Vagina (tissue), 2 donors: Measurements from ENCODE around the gene PRSS53. TPM values are rescaled to one million over a fixed set of nuclear protein-coding genes. Genes with fewer than 3 reads are reported as not detected.
"Not testable (repeated sequence)": the region's sequence is repeated elsewhere in the genome, so short reads cannot be mapped to it uniquely, and the experiment has no call there.

Experiments
- DNase-seq, 2 donors: peaks; one replicate each; pipeline ENCODE4 v3.0.0-alpha.2; 2017; ENCODE audit errors: extremely low spot score in 2 of 2
- H3K27ac ChIP-seq: fragments of 200-600 bp; sonication (generic); one replicate; pipeline ENCODE4 v1.5.1; 2019
- H3K27me3 ChIP-seq: fragments of 200-600 bp; sonication (generic); one replicate; pipeline ENCODE4 v1.5.1; 2019
- H3K36me3 ChIP-seq, 2 donors: fragments of 200-600 bp; sonication (generic); one replicate each; pipeline ENCODE4 v1.5.1; 2017 to 2019
- H3K4me1 ChIP-seq: fragments of 200-600 bp; sonication (generic); one replicate; pipeline ENCODE4 v1.5.1; 2019
- H3K4me3 ChIP-seq, 2 donors: fragments of 200-600 bp; sonication (generic); 1 replicate in 1 of 2; 2 replicates in 1 of 2; pipeline ENCODE4 v1.5.1; 2016 to 2019
- H3K9me3 ChIP-seq: fragments of 200-600 bp; sonication (generic); one replicate; pipeline ENCODE4 v1.5.1; 2019
- CTCF ChIP-seq, 3 experiments: fragments of 450-650 bp in 2 of 3; fragments of 200-600 bp in 1 of 3; sonication (generic) in 1 of 3; IDR thresholded peaks; one replicate each; pipeline ENCODE4 v1.5.1; 2017 to 2019; ENCODE audit warnings: antibody characterized with exemption in 3 of 3, mild to moderate bottlenecking in 2 of 3, moderate library complexity in 2 of 3
- POLR2A ChIP-seq, 2 donors: fragments of 450-650 bp; IDR thresholded peaks; one replicate each; pipeline ENCODE4 v1.6.1; 2017; ENCODE audit warnings: antibody characterized with exemption in 2 of 2, mild to moderate bottlenecking in 2 of 2, moderate library complexity in 2 of 2
- POLR2AphosphoS5 ChIP-seq, 2 donors: sonication (generic); formaldehyde crosslinking; IDR thresholded peaks; one replicate each; pipeline ENCODE4 v1.9.0; 2017; ENCODE audit warnings: antibody characterized with exemption in 2 of 2, mild to moderate bottlenecking in 2 of 2, low read depth in 1 of 2; ENCODE audit not compliant: insufficient read depth in 1 of 2
- intact Hi-C: fragments of 100-400 bp; cut with DNase I; formaldehyde crosslinking; loops from one replicate; pipeline ENCODE4 v1.15.1; 2023
- total RNA-seq: library from RNA; depleted of rRNA; stranded (reverse); fragments of >200 nt; gene quantifications from one replicate; pipeline ENCODE4 v1.2.3, GENCODE V29; 2016

PRSS53 gene
- total RNA-seq, 1 donor from 2014 or later = 2.0 TPM

DNA sequence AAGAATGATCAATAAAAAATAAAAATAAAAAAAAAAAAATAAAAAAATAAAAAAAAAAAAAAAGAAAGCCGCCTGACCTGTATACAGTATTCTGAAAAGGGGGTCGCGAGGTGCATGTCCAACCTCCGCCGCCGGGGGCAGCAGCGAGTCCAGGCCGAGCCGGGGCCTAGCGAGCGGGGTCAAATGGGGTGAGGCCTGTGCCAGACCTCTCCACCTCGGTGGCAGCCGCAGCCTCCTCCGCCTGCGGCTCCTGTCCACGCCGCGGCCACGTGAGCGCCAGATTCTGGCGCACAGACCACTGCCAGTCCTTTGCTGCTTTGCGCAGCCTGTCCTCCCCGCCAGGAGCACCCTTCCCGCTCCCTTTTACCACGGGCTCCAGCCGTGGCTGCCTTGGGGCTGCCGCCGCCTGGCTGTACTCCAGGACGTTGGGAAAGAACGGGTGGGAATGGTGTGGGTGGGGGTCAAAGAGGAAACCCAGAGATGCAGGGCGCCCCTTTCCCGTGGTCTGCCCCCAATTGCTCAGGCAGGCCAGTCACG, 17.0 kb upstream of the PRSS53 start:
- H3K4me3 ChIP-seq = no peak overlapping the region
- H3K4me1 ChIP-seq = peaks cover 25% of the 10 kb centered on the region
- peaks cover 0 to 14% of the 10 kb centered on the region in 2 donors for H3K36me3 ChIP-seq
- peak overlapping the region; percentile 10 for H3K27ac ChIP-seq
- TF ChIP-seq CTCF (IDR thresholded peaks at IDR 0.05) = peak; percentile 18 to 71 (median 67)
- TF ChIP-seq POLR2AphosphoS5 (IDR thresholded peaks at IDR 0.05; ENCODE audit: insufficient read depth in 1 of 2, low read depth in 1 of 2) = peak in 1 of 2 donors; percentile 55
- no peak for TF ChIP-seq POLR2A (IDR thresholded peaks at IDR 0.05)
- no peaks in the 10 kb centered on the region for H3K27me3 ChIP-seq
- H3K9me3 ChIP-seq = no peaks in the 10 kb centered on the region
- no peak for DNase-seq
- intact Hi-C loops = no loop called here

DNA sequence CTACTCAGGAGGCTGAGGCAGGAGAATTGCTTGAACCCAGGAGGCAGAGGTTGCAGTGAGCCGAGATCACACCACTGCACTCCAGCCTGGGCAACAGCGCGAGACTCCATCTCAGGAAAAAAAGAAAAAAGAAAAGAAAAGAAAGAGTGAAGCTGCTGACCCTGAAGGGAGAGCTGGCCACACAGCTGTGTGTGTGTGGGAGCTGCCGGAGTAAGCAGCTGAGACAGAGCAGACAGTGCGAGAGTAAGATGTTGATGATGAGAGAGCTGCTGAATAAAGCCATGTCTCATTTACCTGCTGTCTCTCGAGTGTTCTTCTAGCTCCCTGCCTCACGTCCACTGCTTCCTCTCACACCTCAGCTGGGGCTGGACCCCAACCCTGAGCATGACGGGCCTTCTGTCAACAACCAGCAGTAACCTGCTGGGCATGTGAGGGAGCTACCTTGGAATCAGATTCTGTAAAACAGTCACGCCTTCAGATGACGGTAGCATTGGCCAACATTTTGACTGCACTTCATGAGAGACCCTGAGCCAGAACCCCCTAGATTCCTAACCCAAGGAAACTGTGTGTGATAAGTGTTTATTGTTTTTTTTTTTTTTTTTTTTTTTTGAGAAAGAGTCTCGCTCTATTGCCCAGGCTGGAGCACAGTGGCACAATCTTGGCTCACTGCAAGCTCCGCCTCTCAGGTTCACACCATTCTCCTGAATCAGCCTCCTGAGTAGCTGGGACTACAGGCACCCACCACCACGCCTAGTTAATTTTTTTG, 12.3 kb upstream of the PRSS53 start:
- intact Hi-C loops, DNase-seq, H3K36me3 ChIP-seq, H3K27ac ChIP-seq, H3K4me1 ChIP-seq, H3K4me3 ChIP-seq, H3K9me3 ChIP-seq, H3K27me3 ChIP-seq: not testable (repeated sequence)

DNA sequence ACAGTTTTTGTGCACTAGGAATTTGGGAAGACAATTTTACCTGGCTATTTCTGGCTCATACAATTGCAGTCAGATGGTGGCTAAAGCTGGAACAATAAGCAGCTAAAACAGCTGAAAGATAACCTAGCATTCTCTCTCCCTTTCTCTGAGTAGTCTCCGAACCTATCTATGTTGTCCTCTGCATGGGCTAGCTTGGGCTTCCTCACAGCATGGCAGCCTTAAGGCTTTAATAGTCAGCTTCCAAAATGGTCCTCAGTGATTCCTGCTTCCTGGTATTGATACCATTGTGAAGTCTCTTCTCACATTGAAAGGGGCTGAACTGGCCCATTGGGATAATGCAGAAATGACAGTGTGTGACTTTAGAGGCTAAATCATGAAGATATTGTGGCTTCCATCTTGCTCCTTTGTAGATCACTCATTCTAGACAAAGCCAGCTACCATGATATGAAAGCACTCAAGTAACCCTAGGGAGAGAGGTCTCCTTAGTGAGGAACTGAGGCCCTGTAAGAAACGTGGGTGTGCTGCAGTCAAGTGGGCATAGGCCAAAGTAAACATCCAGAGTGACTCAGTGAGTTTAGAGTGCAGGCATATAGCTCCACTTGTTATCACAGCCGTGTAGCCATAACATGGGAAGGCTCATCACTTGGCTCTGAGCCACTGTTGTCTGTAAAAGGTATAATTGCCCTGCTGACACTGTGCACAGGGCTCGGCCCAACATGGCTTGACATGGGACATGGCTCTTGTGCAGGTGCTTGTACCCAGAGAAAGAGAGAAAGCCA, 11.3 kb upstream of the PRSS53 start:
- Histone ChIP-seq H3K4me1 (no peaks in the 10 kb centered on the region), H3K4me3 (no peak overlapping the region), H3K9me3 (no peaks in the 10 kb centered on the region), H3K27me3 (no peaks in the 10 kb centered on the region), H3K36me3 (no peaks in the 10 kb centered on the region), H3K27ac (no peak overlapping the region)
- intact Hi-C loops = no loop called here
- TF ChIP-seq POLR2AphosphoS5 (IDR thresholded peaks at IDR 0.05; ENCODE audit: insufficient read depth in 1 of 2, low read depth in 1 of 2) (no peak), CTCF (IDR thresholded peaks at IDR 0.05) (no peak), POLR2A (IDR thresholded peaks at IDR 0.05) (no peak)
- no peak for DNase-seq

- Histone ChIP-seq H3K9me3 (no peaks in the 10 kb centered on the region), H3K4me3 (peak within 1 kb of the TSS; percentile 80 to 94), H3K36me3 (peaks cover 0 to 7% of the 10 kb centered on the region in 2 donors), H3K4me1 (peaks cover 17% of the 10 kb centered on the region), H3K27ac (peak within 1 kb of the TSS; percentile 73), H3K27me3 (no peaks in the 10 kb centered on the region)
- peak in 1 of 2 donors; percentile 96 for DNase-seq
- TF ChIP-seq POLR2AphosphoS5 (IDR thresholded peaks at IDR 0.05; ENCODE audit: insufficient read depth in 1 of 2, low read depth in 1 of 2) = peak; percentile 92 to 97
- peak in 1 of 3 experiments; percentile 4 for TF ChIP-seq CTCF (IDR thresholded peaks at IDR 0.05)
- peak in 1 of 2 donors; percentile 47 for TF ChIP-seq POLR2A (IDR thresholded peaks at IDR 0.05)
- intact Hi-C loops = no loop called here
These were observed 5.8 kb upstream of the PRSS53 start, which contains the start of gene VKORC1 for GRCh38 chr16:31094424-31095120. Gene VKORC1, minus strand, starts transcription at chr16:31094797. Its CDS starts 68 bp downstream, at chr16:31094729.

GRCh38 chr16:31094088-31094423, 5.3 kb upstream of the PRSS53 start:
- DNase-seq = no peak
- Histone ChIP-seq H3K4me3 (peak overlapping the region; percentile 80 to 94), H3K27ac (peak overlapping the region; percentile 73), H3K4me1 (peaks cover 17% of the 10 kb centered on the region), H3K9me3 (no peaks in the 10 kb centered on the region), H3K27me3 (no peaks in the 10 kb centered on the region), H3K36me3 (peaks cover 0 to 7% of the 10 kb centered on the region in 2 donors)
- intact Hi-C loops = no loop called here
- no peak for TF ChIP-seq CTCF (IDR thresholded peaks at IDR 0.05)
- no peak for TF ChIP-seq POLR2AphosphoS5 (IDR thresholded peaks at IDR 0.05; ENCODE audit: insufficient read depth in 1 of 2, low read depth in 1 of 2)
- TF ChIP-seq POLR2A (IDR thresholded peaks at IDR 0.05) = no peak
